ENCODE data around the gene XPO5.

DNA sequence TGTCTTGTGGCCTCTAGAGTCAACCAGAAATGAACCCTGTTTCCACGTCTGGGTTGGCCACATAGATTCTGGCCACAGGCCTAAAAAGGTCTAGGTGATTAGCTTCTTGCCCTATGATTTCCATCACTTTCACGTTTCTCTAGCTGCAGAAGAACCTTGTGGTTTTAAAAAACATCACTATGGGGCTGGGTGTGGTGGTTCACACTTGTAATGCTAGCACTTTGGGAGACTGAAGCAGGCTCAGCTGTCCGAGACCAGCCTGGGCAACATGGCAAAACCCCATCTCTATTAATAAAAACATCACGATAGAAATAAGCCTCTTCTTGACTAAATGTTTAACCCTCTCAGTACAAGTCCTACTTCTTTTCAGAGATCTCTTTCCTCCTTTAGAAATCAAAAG is 31.4 kb downstream of the XPO5 start:
- TF ChIP-seq POLR2A (IDR thresholded peaks at IDR 0.05; ENCODE audit: low read depth, low read length) (no peak), FOS (IDR thresholded peaks at IDR 0.05; ENCODE audit: low read depth, low read length) (no peak), SMC3 (IDR thresholded peaks at IDR 0.05; ENCODE audit: low read depth, low read length) (no peak), MXI1 (IDR thresholded peaks at IDR 0.05; ENCODE audit: borderline replicate concordance, low read depth, low read length) (no peak), CEBPB (IDR thresholded peaks at IDR 0.05; ENCODE audit: low read depth, low read length) (no peak), RFX5 (IDR thresholded peaks at IDR 0.05; ENCODE audit: low read depth, low read length) (no peak), MAFK (IDR thresholded peaks at IDR 0.05; ENCODE audit: low read depth, low read length) (no peak), RAD21 (IDR thresholded peaks at IDR 0.05; ENCODE audit: low read length) (no peak), BHLHE40 (IDR thresholded peaks at IDR 0.05; ENCODE audit: low read depth, low read length) (no peak), MAZ (IDR thresholded peaks at IDR 0.05; ENCODE audit: borderline replicate concordance, low read depth, low read length) (no peak), NFE2L2 (IDR thresholded peaks at IDR 0.05; ENCODE audit: low read depth, low read length) (no peak)
- TF ChIP-seq, protein P1, sequence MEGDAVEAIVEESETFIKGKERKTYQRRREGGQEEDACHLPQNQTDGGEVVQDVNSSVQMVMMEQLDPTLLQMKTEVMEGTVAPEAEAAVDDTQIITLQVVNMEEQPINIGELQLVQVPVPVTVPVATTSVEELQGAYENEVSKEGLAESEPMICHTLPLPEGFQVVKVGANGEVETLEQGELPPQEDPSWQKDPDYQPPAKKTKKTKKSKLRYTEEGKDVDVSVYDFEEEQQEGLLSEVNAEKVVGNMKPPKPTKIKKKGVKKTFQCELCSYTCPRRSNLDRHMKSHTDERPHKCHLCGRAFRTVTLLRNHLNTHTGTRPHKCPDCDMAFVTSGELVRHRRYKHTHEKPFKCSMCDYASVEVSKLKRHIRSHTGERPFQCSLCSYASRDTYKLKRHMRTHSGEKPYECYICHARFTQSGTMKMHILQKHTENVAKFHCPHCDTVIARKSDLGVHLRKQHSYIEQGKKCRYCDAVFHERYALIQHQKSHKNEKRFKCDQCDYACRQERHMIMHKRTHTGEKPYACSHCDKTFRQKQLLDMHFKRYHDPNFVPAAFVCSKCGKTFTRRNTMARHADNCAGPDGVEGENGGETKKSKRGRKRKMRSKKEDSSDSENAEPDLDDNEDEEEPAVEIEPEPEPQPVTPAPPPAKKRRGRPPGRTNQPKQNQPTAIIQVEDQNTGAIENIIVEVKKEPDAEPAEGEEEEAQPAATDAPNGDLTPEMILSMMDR (conservative IDR thresholded peaks at IDR 0.05; ENCODE audit: low read depth, low read length), result no peak
- TF ChIP-seq, protein P2, sequence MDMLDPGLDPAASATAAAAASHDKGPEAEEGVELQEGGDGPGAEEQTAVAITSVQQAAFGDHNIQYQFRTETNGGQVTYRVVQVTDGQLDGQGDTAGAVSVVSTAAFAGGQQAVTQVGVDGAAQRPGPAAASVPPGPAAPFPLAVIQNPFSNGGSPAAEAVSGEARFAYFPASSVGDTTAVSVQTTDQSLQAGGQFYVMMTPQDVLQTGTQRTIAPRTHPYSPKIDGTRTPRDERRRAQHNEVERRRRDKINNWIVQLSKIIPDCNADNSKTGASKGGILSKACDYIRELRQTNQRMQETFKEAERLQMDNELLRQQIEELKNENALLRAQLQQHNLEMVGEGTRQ (IDR thresholded peaks at IDR 0.05; ENCODE audit: low read depth, low read length), result no peak
- TF ChIP-seq, protein P3, sequence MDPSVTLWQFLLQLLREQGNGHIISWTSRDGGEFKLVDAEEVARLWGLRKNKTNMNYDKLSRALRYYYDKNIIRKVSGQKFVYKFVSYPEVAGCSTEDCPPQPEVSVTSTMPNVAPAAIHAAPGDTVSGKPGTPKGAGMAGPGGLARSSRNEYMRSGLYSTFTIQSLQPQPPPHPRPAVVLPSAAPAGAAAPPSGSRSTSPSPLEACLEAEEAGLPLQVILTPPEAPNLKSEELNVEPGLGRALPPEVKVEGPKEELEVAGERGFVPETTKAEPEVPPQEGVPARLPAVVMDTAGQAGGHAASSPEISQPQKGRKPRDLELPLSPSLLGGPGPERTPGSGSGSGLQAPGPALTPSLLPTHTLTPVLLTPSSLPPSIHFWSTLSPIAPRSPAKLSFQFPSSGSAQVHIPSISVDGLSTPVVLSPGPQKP (IDR thresholded peaks at IDR 0.05; ENCODE audit: borderline replicate concordance, low read depth, low read length), result no peak
